CD14-positive monocyte (primary cell): Measurements from ENCODE around the gene SPDYE16. TPM values are rescaled to one million over a fixed set of nuclear protein-coding genes. Genes with fewer than 3 reads are reported as not detected.
"Not testable (repeated sequence)": the region's sequence is repeated elsewhere in the genome, so short reads cannot be mapped to it uniquely, and the experiment has no call there.

Experiments used
- DNase-seq, 3 donors: peaks; one replicate each; pipeline ENCODE4 v3.0.0-alpha.2; 2011 to 2022
- H2AFZ ChIP-seq: 2 replicates; pipeline ENCODE4 v1.6.0; 2012; ENCODE audit warnings: mild to moderate bottlenecking, low read depth, low read length, inconsistent platforms; ENCODE audit not compliant: insufficient read depth, poor library complexity, severe bottlenecking
- H3K27ac ChIP-seq, 2 donors: 1 replicate in 1 of 2; 2 replicates in 1 of 2; pipeline ENCODE4 v1.5.1; 2012 to 2013; ENCODE audit warnings: low read length in 2 of 2, control low read depth in 1 of 2, inconsistent platforms in 1 of 2, low read depth in 1 of 2, mild to moderate bottlenecking in 1 of 2
- H3K27me3 ChIP-seq, 2 donors: one replicate each; pipeline versions ENCODE4 v1.6.0 to v1.6.1; 2011 to 2013; ENCODE audit warnings: low read length in 2 of 2; ENCODE audit not compliant: control insufficient read depth in 2 of 2, insufficient read depth in 2 of 2
- H3K36me3 ChIP-seq, 2 donors: replicated peaks in 1 of 2; 1 replicate in 1 of 2; 2 replicates in 1 of 2; pipeline versions ENCODE4 v1.5.1 to v1.6.1; 2012 to 2013; ENCODE audit warnings: low read length in 2 of 2, control low read depth in 1 of 2, inconsistent platforms in 1 of 2, mild to moderate bottlenecking in 1 of 2; ENCODE audit not compliant: insufficient read depth in 2 of 2, control insufficient read depth in 1 of 2
- H3K4me1 ChIP-seq, 2 donors: 1 replicate in 1 of 2; 2 replicates in 1 of 2; pipeline versions ENCODE4 v1.5.1 to v1.6.1; 2012 to 2013; ENCODE audit warnings: low read length in 2 of 2, control low read depth in 1 of 2, inconsistent platforms in 1 of 2, mild to moderate bottlenecking in 1 of 2, moderate library complexity in 1 of 2; ENCODE audit not compliant: insufficient read depth in 2 of 2, control insufficient read depth in 1 of 2
- H3K4me2 ChIP-seq: replicated peaks from 2 replicates; pipeline ENCODE3; 2012; ENCODE audit warnings: low read length, moderate library complexity, mild to moderate bottlenecking; ENCODE audit not compliant: poor library complexity, severe bottlenecking; ENCODE audit errors: extremely low read depth
- H3K4me3 ChIP-seq, 3 experiments: fragments of 200-600 bp in 1 of 3; sonication (generic) in 1 of 3; replicated peaks in 1 of 3; 1 replicate in 2 of 3; 2 replicates in 1 of 3; pipeline ENCODE4 v1.5.1; 2011 to 2013; ENCODE audit warnings: low read length in 3 of 3, mild to moderate bottlenecking in 3 of 3, control low read depth in 2 of 3, low read depth in 2 of 3, inconsistent platforms in 1 of 3, moderate library complexity in 1 of 3
- H3K79me2 ChIP-seq: 2 replicates; pipeline ENCODE4 v1.6.0; 2012; ENCODE audit warnings: mild to moderate bottlenecking, control low read depth, inconsistent platforms, low read length, moderate library complexity; ENCODE audit not compliant: insufficient read depth
- H3K9ac ChIP-seq: 2 replicates; pipeline ENCODE4 v1.6.0; 2017; ENCODE audit warnings: low read length, mild to moderate bottlenecking; ENCODE audit not compliant: insufficient read depth, poor library complexity, severe bottlenecking
- H3K9me3 ChIP-seq, 2 donors: replicated peaks in 1 of 2; 1 replicate in 1 of 2; 2 replicates in 1 of 2; pipeline versions ENCODE4 v1.5.1 to v1.6.1; 2012 to 2013; ENCODE audit warnings: low read length in 2 of 2, control low read depth in 1 of 2; ENCODE audit not compliant: control insufficient read depth in 1 of 2, insufficient read depth in 1 of 2
- H4K20me1 ChIP-seq: 2 replicates; pipeline ENCODE4 v1.6.0; 2012; ENCODE audit warnings: mild to moderate bottlenecking, low read length, control low read depth, moderate library complexity; ENCODE audit not compliant: insufficient read depth
- H3K27ac Mint-ChIP-seq, 7 donors: one replicate each; pipeline ENCODE4 v1.8.0; 2020; ENCODE audit warnings: mild to moderate bottlenecking in 7 of 7, mixed read lengths in 7 of 7, moderate library complexity in 6 of 7, inconsistent platforms in 2 of 7
- H3K27me3 Mint-ChIP-seq, 3 donors: one replicate each; pipeline ENCODE4 v1.8.0; 2021 to 2022; ENCODE audit warnings: low read depth in 3 of 3, mild to moderate bottlenecking in 3 of 3, mixed read lengths in 3 of 3, moderate library complexity in 3 of 3, inconsistent platforms in 1 of 3
- H3K36me3 Mint-ChIP-seq, 2 donors: one replicate each; pipeline ENCODE4 v1.8.0; 2020; ENCODE audit warnings: mixed read lengths in 2 of 2, inconsistent platforms in 1 of 2, mild to moderate bottlenecking in 1 of 2
- H3K4me1 Mint-ChIP-seq: one replicate; pipeline ENCODE4 v1.8.0; 2020; ENCODE audit warnings: mild to moderate bottlenecking, mixed read lengths
- H3K4me3 Mint-ChIP-seq, 2 donors: one replicate each; pipeline ENCODE4 v1.8.0; 2020; ENCODE audit warnings: mild to moderate bottlenecking in 2 of 2, mixed read lengths in 2 of 2, moderate library complexity in 1 of 2
- H3K9me3 Mint-ChIP-seq, 7 donors: one replicate each; pipeline ENCODE4 v1.8.0; 2020 to 2022; ENCODE audit warnings: mixed read lengths in 7 of 7, mild to moderate bottlenecking in 6 of 7, moderate library complexity in 6 of 7, inconsistent platforms in 2 of 7
- WGBS: methylation state at CpG from one replicate; pipeline ENCODE4 v1.1.5; 2013; ENCODE audit warnings: missing lambda C conversion rate; ENCODE audit not compliant: insufficient coverage; 5-methylcytosine and 5-hydroxymethylcytosine counted together
- intact Hi-C, 2 donors: fragments of 100-400 bp; cut with micrococcal nuclease; formaldehyde crosslinking; loops; one replicate each; pipeline versions ENCODE4 v1.15.0 to v1.15.1; 2023
- polyA plus RNA-seq, 3 donors: library from polyadenylated mRNA; depleted of rRNA in 1 of 3; unstranded in 2 of 3; stranded (reverse) in 1 of 3; fragments of 300-500 nt in 2 of 3; fragments of >200 nt in 1 of 3; fragmentation: Illumina TruSeq in 2 of 3; gene quantifications; 1 replicate in 2 of 3; 2 replicates in 1 of 3; pipeline ENCODE4 v1.2.3, GENCODE V29; 2012 to 2021
- small RNA-seq: library from RNA; depleted of rRNA; stranded (forward); fragments of <200 nt; gene quantifications from one replicate; pipeline ENCODE3, GENCODE V24; 2012; ENCODE audit warnings: low read depth; ENCODE audit not compliant: insufficient read length

The SPDYE16 gene
- polyA plus RNA-seq, 3 donors = 0.23 TPM; not detected in 2

DNA sequence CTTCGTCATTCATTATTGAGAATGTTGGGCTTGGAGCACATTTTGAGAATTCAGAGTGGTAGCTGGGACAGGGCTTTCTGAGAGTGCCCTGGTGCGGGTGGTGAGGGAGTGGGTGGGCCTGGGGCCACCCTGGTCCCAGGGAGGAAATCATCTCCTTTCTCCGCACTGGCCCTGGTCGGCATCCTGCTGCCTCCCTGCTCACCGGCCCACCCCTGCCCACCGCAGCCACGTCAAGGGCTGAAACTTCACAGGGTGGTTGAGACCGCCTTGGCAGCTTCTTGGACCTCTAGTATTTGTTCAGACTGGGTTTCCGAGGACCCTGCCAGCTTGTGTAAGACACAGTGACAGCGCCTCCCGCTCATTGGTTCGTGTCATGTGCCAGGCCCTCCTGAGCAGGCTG lies 58.6 kb downstream of the SPDYE16 start:
- H3K27me3 ChIP-seq, H3K9me3 Mint-ChIP-seq, H3K4me2 ChIP-seq, H3K27me3 Mint-ChIP-seq, H2AFZ ChIP-seq, H3K4me1 Mint-ChIP-seq, H3K4me3 Mint-ChIP-seq, H4K20me1 ChIP-seq, H3K27ac ChIP-seq, H3K9ac ChIP-seq, H3K79me2 ChIP-seq, H3K4me1 ChIP-seq, H3K9me3 ChIP-seq, intact Hi-C loops, DNase-seq, H3K4me3 ChIP-seq, H3K27ac Mint-ChIP-seq: not testable (repeated sequence)
- no CpG with 5 or more reads among the region's 12 CpGs for WGBS
- H3K36me3 Mint-ChIP-seq = peaks cover 23 to 31% of the 10 kb centered on the region in 2 donors
- H3K36me3 ChIP-seq = peaks cover 18 to 25% of the 10 kb centered on the region in 2 donors

GRCh38 chr7:76483081-76483480 lies 60.0 kb downstream of the SPDYE16 start:
- peaks cover 23 to 31% of the 10 kb centered on the region in 2 donors for H3K36me3 Mint-ChIP-seq
- H3K27ac Mint-ChIP-seq, H3K4me1 Mint-ChIP-seq, H3K4me2 ChIP-seq, H3K27me3 Mint-ChIP-seq, H4K20me1 ChIP-seq, H3K9me3 ChIP-seq, DNase-seq, intact Hi-C loops, H3K4me3 Mint-ChIP-seq, H3K4me1 ChIP-seq, H3K9me3 Mint-ChIP-seq, H3K4me3 ChIP-seq, H3K9ac ChIP-seq, H2AFZ ChIP-seq, H3K27ac ChIP-seq, H3K79me2 ChIP-seq, H3K27me3 ChIP-seq: not testable (repeated sequence)
- peaks cover 18 to 25% of the 10 kb centered on the region in 2 donors for H3K36me3 ChIP-seq
- 97% methylated on average over 5 of the region's 17 CpGs for WGBS

DNA sequence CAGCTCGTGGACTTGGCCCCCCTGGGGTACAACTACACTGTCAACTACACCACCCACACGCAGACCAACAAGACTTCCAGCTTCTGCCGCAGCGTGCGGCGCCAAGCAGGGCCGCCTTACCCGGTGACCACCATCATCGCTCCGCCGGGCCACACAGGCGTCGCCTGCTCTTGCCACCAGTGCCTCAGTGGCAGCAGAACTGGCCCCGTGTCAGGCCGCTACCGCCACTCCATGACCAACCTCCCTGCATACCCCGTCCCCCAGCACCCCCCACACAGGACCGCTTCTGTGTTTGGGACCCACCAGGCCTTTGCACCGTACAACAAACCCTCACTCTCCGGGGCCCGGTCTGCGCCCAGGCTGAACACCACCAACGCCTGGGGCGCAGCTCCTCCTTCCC lies 60.4 kb downstream of the SPDYE16 start:
- H3K27ac ChIP-seq, H3K27ac Mint-ChIP-seq, H3K4me3 Mint-ChIP-seq, H3K4me3 ChIP-seq, H3K4me1 Mint-ChIP-seq, H3K4me1 ChIP-seq, H2AFZ ChIP-seq, H3K79me2 ChIP-seq, H3K27me3 Mint-ChIP-seq, H3K4me2 ChIP-seq, H4K20me1 ChIP-seq, H3K9me3 Mint-ChIP-seq, H3K27me3 ChIP-seq, H3K9ac ChIP-seq, DNase-seq, H3K9me3 ChIP-seq, intact Hi-C loops: not testable (repeated sequence)
- peaks cover 23 to 31% of the 10 kb centered on the region in 2 donors for H3K36me3 Mint-ChIP-seq
- peaks cover 18 to 25% of the 10 kb centered on the region in 2 donors for H3K36me3 ChIP-seq
- 99% methylated on average over 15 of the region's 24 CpGs for WGBS

Small RNAs within 50 kb of the gene (small RNA-seq; reads per million reads assigned to genes)
- not detected for gene RF00019

Other genes starting within 250 kb of the SPDYE16 start
- gene HSPB1, start 240.6 kb downstream of the SPDYE16 start, polyA plus RNA-seq = 10 to 100 TPM in 1 of 3 donors, 1 to 10 TPM in 2; 8.3 to 20.7 (median 8.9) TPM
- gene YWHAG, start 184.3 kb downstream of the SPDYE16 start, polyA plus RNA-seq = 10 to 100 TPM in 1 of 3 donors, 1 to 10 TPM in 2; 6.9 to 12.2 (median 9.3) TPM
- under 1 TPM; 0.48 to 0.56 (median 0.56) TPM for gene SSC4D, start 133.6 kb downstream of the SPDYE16 start, polyA plus RNA-seq
- gene ZP3, start 118.3 kb downstream of the SPDYE16 start, polyA plus RNA-seq = 10 to 100 TPM in 2 of 3 donors, 1 to 10 TPM in 1; 4.3 to 12.1 (median 10.4) TPM
- 10 to 100 TPM; 11.3 to 35.2 (median 20.2) TPM for gene DTX2, start 81.6 kb downstream of the SPDYE16 start, polyA plus RNA-seq
- gene UPK3B, start 32.7 kb downstream of the SPDYE16 start, polyA plus RNA-seq = under 1 TPM in 1 of 3 donors, not detected in 2; 0.33 TPM
- 1 to 10 TPM; 1.1 to 3.9 (median 2.2) TPM for gene POMZP3, start 84.0 kb upstream of the SPDYE16 start, polyA plus RNA-seq